Measurements from ENCODE around the gene AKAP6. TPM values are rescaled to one million over a fixed set of nuclear protein-coding genes. Genes with fewer than 3 reads are reported as not detected.

The AKAP6 gene
- total and polyA plus RNA-seq, 8 donors = 3.7 to 7.2 (median 6.0) TPM

DNA sequence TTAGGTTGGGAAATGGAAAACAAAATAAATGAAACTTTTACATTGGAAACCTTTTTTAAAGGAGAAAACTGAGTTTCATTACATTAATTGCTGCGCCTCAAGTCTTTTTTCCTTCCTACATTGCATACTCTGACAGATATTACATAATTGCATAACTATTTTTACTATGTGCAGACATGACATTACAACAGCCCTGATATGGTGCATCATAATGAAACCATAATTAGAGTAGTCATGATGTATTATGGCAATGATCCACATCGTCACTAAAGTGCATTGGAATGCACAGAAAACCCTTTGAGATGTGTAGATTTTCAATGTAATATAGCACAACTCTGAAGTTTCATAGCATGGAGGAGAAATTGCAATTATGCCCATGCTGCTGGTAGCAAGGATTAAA is 391.8 kb downstream of the AKAP6 start:
- Histone ChIP-seq H3K9me3 (no peaks in the 10 kb centered on the region), H3K4me1 (no peaks in the 10 kb centered on the region), H3K27me3 (no peaks in the 10 kb centered on the region), H3K4me3 (no peak overlapping the region), H3K27ac (no peak overlapping the region), H3K36me3 (peaks cover 0 to 3% of the 10 kb centered on the region in 2 donors)
- DNase-seq = no peak
- ATAC-seq = no peak
- intact Hi-C loops (cut with DNase I) = no loop called here
- TF ChIP-seq, protein P1, sequence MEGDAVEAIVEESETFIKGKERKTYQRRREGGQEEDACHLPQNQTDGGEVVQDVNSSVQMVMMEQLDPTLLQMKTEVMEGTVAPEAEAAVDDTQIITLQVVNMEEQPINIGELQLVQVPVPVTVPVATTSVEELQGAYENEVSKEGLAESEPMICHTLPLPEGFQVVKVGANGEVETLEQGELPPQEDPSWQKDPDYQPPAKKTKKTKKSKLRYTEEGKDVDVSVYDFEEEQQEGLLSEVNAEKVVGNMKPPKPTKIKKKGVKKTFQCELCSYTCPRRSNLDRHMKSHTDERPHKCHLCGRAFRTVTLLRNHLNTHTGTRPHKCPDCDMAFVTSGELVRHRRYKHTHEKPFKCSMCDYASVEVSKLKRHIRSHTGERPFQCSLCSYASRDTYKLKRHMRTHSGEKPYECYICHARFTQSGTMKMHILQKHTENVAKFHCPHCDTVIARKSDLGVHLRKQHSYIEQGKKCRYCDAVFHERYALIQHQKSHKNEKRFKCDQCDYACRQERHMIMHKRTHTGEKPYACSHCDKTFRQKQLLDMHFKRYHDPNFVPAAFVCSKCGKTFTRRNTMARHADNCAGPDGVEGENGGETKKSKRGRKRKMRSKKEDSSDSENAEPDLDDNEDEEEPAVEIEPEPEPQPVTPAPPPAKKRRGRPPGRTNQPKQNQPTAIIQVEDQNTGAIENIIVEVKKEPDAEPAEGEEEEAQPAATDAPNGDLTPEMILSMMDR (IDR thresholded peaks at IDR 0.05) = no peak

DNA sequence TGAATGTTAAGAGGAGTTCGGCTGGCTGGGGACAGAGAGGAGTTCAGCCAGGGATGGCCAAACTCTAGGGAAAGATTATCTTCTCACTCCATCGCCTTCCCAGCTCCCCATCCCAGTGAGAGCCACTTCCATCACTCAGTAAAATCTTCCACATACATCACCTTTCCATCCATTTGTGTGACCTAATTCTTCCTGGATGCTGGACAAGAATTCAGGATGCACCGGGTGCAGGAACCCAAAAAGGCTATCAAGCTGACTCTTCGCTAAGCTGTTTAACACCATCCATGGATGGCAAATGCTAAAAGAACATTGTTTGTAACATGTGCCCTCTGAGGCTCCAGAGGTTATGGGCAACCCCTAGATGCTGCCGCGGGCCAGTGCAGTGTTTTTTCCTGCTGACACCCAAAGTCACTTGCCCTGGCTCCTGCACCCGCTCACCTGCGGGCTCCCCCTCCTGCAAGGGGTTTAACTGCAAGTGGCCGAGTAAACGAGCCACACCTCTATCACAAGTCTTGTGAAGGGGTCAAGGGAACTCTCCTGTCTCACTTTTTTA is 393.6 kb downstream of the AKAP6 start:
- Histone ChIP-seq H3K4me1 (no peaks in the 10 kb centered on the region), H3K9me3 (no peaks in the 10 kb centered on the region), H3K4me3 (no peak overlapping the region), H3K27me3 (no peaks in the 10 kb centered on the region), H3K36me3 (peaks cover 0 to 3% of the 10 kb centered on the region in 2 donors), H3K27ac (no peak overlapping the region)
- TF ChIP-seq, protein P1 (IDR thresholded peaks at IDR 0.05) = no peak
- ATAC-seq (no peak), DNase-seq (peak in 1 of 4 donors; percentile 37)
- intact Hi-C loops (cut with DNase I) = no loop called here

DNA sequence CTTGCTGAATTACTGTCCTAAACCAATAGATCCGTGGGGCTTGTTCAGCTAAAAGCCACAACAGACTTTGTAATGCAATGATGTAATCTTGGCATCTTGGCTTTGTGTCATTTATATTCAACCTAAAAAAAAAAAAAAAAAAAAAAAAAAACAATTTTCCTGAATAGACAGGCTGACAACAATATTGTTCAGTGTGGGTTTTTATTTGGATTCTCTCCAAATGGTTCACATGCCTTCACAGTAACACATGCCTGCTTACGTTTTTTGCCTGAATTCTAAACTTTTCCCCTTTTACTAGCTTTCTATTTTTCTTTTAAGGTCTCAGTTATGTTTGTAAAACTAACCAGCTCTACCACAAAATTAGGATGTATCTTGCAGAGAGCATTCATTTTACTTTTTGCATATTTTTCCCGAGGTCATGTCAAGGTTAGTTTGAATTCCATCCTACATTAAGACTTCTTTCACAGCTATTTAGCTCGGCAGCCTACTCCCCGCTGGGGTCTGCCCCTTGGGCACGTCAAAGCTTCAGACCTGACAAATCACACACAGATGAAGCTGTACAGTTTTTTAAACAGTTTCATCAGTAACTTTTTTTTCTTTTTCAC is 395.9 kb downstream of the AKAP6 start:
- H3K36me3 ChIP-seq = peaks cover 0 to 3% of the 10 kb centered on the region in 2 donors
- H3K4me3 ChIP-seq = no peak overlapping the region
- intact Hi-C loops (cut with DNase I) = no loop called here
- no peaks in the 10 kb centered on the region for H3K27me3 ChIP-seq
- DNase-seq = peak in 2 of 4 donors; percentile 14 to 30
- TF ChIP-seq, protein P1 (IDR thresholded peaks at IDR 0.05) = no peak
- no peak overlapping the region for H3K27ac ChIP-seq
- peak; percentile 27 for ATAC-seq
- H3K4me1 ChIP-seq = no peaks in the 10 kb centered on the region
- H3K9me3 ChIP-seq = no peaks in the 10 kb centered on the region

DNA sequence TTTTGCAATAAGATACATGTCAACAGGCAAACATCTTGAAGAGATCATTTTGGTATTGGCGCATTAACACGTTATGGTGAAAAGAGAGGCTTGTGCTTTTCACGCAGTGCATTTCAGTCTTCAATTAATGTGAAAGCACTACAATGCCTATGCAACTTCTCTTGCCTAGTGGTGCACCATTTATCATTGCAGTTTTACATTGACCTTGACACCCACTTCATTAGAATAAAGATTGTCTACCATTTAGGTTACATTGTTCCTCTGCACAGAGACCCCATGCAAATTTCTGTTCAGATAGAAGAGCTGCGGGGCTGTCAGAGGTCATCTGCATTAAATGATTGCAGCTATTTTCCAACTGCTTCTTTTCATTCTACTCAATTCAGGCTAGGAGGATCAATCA is 397.4 kb downstream of the AKAP6 start:
- no peak overlapping the region for H3K27ac ChIP-seq
- no peak overlapping the region for H3K4me3 ChIP-seq
- no peak for DNase-seq
- no peaks in the 10 kb centered on the region for H3K36me3 ChIP-seq
- H3K4me1 ChIP-seq = no peaks in the 10 kb centered on the region
- H3K27me3 ChIP-seq = no peaks in the 10 kb centered on the region
- intact Hi-C loops (cut with DNase I) = no loop called here
- no peaks in the 10 kb centered on the region for H3K9me3 ChIP-seq
- TF ChIP-seq, protein P1 (IDR thresholded peaks at IDR 0.05) = no peak
- no peak for ATAC-seq

DNA sequence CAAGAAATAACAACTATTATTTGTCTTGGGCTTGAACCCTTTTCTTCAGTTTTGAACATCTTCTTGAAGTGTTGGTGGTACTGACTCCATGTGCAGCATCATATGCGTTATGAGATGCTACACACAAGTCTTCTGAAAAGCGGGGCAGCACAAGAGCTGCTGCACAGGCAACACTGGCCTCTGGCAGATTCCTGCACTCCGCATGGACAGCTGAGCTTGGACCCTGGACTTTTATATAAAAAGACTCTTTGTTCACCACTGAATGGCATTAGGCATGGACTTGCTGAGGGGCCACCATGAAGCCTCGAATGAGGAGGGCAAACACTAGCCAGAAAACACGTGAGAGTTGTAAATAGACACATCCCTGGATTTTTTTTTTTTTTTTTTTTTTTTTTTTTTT is 398.7 kb downstream of the AKAP6 start:
- no peaks in the 10 kb centered on the region for H3K4me1 ChIP-seq
- DNase-seq = peak in 1 of 4 donors; percentile 13
- ATAC-seq = no peak
- TF ChIP-seq, protein P1 (IDR thresholded peaks at IDR 0.05) = no peak
- H3K4me3 ChIP-seq = no peak overlapping the region
- H3K36me3 ChIP-seq = no peaks in the 10 kb centered on the region
- intact Hi-C loops (cut with DNase I) = no loop called here
- H3K27me3 ChIP-seq = no peaks in the 10 kb centered on the region
- H3K27ac ChIP-seq = no peak overlapping the region
- no peaks in the 10 kb centered on the region for H3K9me3 ChIP-seq
